HG03095 (cell line): ENCODE results near the gene APCDD1L.
"Not testable (repeated sequence)": the region's sequence is repeated elsewhere in the genome, so short reads cannot be mapped to it uniquely, and the experiment has no call there.

Experiments used
- ATAC-seq: cut with Tn5 transposase; IDR thresholded peaks from one replicate; pipeline ENCODE4 v1.9.1; 2021; ENCODE audit warnings: moderate library complexity; ENCODE audit not compliant: unreplicated experiment

Gene APCDD1L

DNA sequence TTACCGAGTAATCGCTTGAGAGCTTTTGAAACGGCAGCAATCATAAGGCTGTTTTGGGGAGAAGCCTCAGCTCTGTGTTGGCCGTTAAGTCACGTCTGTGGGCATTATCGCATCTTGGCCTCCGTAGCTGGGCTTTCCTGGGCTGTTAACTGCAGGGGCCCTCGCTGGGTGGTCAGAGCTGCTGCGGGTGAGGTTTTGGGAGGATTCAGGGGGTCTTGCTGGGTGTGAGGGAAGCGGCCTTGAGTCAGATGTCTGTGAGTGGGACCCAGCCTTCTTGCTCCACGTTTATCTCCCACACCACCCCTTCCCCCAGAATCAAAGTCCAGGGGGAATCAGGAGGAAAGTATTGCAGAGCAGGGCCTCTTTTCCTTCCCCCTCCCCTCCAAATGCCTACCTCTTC, 3.2 kb upstream of the APCDD1L start:
- no peak for ATAC-seq

- ATAC-seq, result no peak
Observed at GRCh38 chr20:58514321-58515232, 622 bp downstream of the APCDD1L start.

DNA sequence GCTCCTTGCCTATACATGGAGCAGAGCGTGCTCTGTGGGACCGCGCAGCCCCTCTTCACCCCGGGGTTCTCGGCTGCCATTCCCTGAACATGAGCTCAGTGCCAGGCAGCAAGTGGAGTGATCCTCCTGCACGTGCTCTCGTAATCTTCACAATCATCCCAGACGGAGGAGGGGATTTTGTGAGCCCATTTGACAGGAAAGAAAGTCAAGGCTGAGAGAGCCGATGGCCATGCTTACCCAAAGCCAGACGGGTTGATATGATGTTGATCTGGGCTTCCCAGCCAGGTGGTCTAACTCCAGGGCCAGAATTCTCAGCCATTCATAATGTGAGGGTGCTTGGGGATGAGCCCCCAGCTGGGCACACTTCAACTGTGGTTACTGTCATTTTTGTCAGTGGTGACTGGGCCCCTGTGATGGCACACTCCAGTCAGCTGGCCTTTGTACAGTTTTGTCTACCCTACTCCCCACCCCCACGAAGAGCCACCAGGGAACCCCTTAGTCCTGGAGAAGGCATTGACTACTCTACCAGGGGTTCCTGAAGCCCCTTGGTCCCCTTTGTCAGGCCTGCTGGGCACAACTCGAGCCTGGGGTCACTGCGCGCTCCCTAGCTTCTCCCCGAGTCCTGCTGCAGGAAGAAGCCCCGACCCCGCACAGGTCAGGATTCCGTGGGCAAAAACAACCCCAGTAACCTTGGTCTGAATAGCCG, 1.5 kb downstream of the APCDD1L start:
- no peak for ATAC-seq

- ATAC-seq, result no peak
Observed at GRCh38 chr20:58512808-58513552, 2.2 kb downstream of the APCDD1L start.

DNA sequence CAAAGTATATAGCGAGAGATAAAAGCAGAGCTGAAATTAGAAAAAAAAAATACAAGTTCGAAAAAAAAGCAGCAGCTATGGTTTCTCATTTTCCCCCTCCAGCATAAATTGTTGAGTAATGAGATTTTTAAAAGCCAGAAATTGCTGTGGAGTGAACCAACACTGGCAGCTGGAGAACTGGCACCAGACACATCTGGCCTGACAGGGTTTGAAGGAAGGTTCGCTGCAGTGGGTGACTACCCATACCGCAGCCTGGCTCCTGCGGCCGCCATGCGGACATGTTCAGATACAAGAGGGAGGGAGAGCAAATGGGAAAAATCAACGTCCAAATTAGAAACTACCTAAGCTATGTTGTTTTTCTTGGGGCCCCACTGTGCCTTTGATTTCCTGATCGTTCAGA, 3.3 kb downstream of the APCDD1L start:
- ATAC-seq, result no peak

- no peak for ATAC-seq
Observed at GRCh38 chr20:58511364-58511763, 3.8 kb downstream of the APCDD1L start.

GRCh38 chr20:58510921-58511320, 4.3 kb downstream of the APCDD1L start:
- no peak for ATAC-seq

- no peak for ATAC-seq
Observed at GRCh38 chr20:58508762-58509395, 6.3 kb downstream of the APCDD1L start.

DNA sequence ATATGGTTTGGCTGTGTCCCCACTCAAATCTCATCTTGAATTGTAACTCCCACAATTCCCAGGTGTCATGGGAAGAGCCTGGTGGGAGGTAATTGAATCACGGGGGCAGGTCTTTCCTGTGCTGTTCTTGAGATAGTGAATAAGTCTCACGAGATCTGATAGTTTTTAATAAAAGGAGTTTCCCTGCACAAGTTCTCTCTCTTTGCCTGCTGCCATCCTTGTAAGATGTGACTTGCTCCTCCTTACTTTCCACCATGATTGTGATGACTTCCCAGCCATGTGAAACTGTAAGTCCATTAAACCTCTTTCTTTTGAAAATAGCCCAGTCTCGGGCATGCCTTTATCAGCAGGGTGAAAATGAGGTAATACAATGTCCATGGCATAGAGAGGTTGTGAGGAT, 8.2 kb downstream of the APCDD1L start:
- not testable (repeated sequence) for ATAC-seq

- no peak for ATAC-seq
Observed at GRCh38 chr20:58504566-58504965, 10.6 kb downstream of the APCDD1L start.

- ATAC-seq, result no peak
Observed at GRCh38 chr20:58503668-58504067, 11.5 kb downstream of the APCDD1L start.

- ATAC-seq, result no peak
Observed at GRCh38 chr20:58500256-58500655, 14.9 kb downstream of the APCDD1L start.

GRCh38 chr20:58498470-58499068, 16.6 kb downstream of the APCDD1L start:
- ATAC-seq, result no peak

DNA sequence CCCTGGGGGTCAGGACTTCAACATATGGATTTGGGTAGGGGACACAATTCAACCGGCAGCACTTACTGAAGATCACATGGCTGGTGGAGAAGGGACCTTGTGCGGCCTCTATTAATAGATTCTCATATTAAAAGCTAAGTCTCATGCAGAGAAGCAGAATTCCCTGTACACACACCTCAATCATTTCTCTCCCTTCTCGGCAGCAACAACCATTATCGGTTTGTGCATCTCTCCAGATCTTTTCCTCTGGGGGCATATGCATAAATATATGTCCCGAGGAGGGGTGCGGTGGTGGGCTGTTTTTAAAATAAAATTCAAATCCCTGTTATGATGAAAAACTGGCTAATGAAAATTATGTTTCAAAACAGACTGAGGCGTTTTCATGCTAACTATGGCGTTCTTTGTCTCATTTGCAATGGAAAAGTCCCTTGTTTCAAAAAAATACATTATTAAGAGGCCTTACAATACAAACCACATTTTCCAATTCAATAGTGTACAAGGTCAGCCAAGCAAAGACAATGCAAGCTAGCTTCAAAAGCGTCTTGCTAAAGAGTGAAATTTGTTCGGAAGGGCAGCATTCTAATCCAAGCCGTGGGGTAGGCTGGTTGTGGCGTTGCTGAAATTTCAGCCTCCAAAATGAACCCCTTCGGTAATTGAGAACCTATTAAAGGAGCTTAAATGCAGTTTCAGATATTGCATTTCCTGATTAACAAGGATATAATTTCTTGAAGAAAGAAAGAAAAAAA, 17.3 kb downstream of the APCDD1L start:
- ATAC-seq, result no peak

DNA sequence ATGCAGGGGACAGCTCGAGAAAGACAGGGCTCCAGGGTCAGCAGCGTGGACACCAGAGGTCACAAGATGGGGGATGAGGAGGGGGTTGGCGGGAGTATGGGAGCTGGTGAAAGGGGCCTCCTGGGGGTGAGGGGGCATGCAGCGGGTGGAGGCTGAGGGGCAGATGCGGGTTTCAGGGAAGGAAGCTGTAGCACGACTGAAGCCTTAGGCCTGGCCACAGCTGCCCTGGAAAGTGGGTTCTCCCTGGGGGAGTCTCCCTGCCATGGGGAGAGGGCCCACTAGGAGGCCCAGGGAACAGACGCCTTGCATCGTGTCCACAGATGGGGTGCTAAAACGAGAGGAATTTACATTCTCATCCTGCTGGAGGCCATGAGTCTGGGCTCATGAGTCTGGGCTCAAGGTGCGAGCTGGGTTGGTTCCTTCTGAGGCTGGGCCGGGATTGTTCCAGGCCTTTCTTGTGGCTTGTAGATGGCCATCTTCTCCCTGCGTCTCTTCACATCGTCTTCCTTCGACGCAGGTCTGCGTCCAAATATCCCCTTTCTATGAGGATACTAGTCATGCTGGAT, 18.0 kb downstream of the APCDD1L start:
- no peak for ATAC-seq

DNA sequence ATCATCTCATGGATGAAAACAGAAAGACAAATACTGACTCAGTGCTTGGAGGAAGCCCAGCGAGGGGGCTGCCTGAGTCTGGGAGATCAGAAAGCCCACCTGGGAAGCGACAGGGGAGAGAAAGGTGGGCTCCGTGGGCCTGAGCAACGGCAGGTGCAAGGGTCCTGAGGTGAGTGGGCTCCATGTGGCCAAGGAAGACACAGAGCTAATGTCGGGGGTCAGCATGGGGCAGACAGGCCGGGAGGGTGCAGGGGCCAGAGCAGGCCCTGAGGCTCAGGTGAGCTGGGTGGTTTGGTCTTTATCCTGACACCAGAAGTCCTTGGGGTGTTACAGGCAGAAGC, 18.8 kb downstream of the APCDD1L start:
- ATAC-seq, result no peak

GRCh38 chr20:58495623-58496428, 19.4 kb downstream of the APCDD1L start:
- no peak for ATAC-seq

- ATAC-seq, result no peak
Observed at GRCh38 chr20:58494923-58495622, 20.1 kb downstream of the APCDD1L start.
